M059J (cell line): ENCODE results near the gene CYSLTR1. TPM values are rescaled to one million over a fixed set of nuclear protein-coding genes. Genes with fewer than 3 reads are reported as not detected.
"Not testable (repeated sequence)": the region's sequence is repeated elsewhere in the genome, so short reads cannot be mapped to it uniquely, and the experiment has no call there.

ENCODE experiments used
- DNase-seq: peaks from one replicate; pipeline ENCODE4 v3.0.0-alpha.2; 2012; ENCODE audit warnings: low read depth
- total RNA-seq: library from RNA; depleted of rRNA; stranded (reverse); fragments of >200 nt; shearing (Covaris generic); gene quantifications from 2 replicates; pipeline ENCODE4 v1.2.3, GENCODE V29; 2014; rRNA removed

Gene CYSLTR1, protein sequence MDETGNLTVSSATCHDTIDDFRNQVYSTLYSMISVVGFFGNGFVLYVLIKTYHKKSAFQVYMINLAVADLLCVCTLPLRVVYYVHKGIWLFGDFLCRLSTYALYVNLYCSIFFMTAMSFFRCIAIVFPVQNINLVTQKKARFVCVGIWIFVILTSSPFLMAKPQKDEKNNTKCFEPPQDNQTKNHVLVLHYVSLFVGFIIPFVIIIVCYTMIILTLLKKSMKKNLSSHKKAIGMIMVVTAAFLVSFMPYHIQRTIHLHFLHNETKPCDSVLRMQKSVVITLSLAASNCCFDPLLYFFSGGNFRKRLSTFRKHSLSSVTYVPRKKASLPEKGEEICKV
- total RNA-seq, result 2.7 and 2.8 TPM in 2 replicates

DNA sequence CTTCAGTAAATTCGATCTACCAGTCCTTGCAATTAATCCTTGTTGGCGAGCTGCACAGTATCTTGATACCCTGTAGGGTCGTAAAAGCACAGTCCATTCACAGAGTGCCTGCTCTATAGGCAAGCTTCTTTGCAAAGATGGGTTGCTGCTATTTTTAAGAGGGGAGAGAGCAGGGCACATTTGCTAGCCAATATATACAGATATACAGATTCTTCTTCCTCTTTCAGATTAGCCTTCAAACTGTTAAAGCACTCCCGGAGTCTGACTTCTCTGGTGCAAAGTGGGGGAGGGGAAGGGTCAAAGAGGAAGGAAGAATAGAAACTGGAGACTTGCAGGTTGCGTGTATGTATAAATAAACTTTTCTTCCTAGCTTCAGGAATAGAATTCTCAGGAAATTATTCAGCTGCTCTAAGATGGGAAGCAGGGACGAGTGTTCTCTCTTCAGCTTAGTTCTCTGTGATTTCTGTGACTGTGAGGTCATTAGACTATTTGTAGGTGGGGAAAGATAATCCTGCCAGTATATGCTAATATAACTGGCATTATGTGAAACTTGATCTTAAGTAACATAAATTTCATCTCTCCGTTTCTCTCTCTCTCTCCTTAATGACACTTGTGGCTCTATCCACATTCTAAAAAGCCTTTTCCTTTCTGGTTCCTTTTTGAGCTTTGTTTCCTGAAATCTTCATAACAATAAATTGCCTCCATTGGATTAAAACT, at the start of gene CYSLTR1:
TSS of gene CYSLTR1 (minus strand) at position 242 of the 717 bp plus-strand sequence. CDS start 53,865 bp downstream, outside the sequence.
- DNase-seq, result peak; percentile 17

DNA sequence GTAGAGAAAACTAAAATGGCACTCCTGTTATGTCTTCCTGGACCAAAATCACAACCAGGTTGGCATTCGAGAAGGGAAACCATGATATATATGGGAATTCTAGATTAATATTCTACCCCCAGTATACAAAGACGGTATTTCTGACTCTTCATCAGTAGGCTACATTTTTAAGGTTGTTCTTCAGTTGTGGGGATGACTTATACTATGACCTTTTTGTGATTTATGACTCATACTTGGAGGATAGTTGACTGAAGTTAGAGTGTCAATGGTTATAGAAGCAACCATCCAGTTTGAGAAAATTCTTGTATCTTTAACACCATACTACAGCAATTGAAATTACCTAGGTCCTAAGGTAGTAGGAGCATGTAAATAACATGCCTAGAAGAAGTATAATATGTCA, 49.8 kb upstream of the CYSLTR1 start:
- DNase-seq, result peak; percentile 24

DNA sequence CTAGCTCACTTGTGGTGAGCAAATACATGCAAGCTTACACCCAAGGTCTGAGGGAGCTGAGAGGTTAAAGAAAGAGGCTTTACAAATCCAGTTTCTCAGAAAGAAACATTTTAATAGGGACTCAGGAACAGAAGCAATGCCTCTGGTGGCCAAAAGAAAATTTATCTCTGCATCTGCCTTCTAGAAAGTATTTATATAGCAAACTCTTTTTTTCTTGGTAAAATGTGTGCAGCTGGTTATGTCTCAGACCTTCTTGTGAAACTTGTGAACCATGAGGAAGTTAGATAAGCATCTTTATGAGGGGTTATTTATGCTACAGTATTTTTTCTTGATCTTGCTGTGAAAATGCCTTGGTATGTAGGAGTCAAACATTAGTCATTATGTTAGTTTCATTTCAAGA, 48.5 kb upstream of the CYSLTR1 start:
- DNase-seq, result peak; percentile 86

DNA sequence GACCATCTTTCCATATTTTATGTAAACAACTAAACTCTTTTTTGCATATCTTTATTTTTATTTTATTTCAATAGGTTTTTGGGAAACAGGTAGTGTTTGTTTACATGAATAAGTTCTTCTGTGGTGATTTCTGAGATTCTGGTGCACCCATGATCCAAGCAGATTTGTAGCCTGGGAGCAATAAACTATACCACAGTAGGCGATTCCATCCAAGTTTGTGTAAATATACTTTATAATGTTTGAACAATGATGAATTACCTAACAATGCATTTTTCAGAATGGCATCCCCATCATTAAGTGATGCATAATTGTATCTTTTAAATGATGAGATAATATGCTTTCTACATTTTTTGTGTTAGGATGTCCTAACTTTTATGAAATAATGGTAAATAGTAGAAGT, 39.2 kb upstream of the CYSLTR1 start:
- DNase-seq, result no peak

DNA sequence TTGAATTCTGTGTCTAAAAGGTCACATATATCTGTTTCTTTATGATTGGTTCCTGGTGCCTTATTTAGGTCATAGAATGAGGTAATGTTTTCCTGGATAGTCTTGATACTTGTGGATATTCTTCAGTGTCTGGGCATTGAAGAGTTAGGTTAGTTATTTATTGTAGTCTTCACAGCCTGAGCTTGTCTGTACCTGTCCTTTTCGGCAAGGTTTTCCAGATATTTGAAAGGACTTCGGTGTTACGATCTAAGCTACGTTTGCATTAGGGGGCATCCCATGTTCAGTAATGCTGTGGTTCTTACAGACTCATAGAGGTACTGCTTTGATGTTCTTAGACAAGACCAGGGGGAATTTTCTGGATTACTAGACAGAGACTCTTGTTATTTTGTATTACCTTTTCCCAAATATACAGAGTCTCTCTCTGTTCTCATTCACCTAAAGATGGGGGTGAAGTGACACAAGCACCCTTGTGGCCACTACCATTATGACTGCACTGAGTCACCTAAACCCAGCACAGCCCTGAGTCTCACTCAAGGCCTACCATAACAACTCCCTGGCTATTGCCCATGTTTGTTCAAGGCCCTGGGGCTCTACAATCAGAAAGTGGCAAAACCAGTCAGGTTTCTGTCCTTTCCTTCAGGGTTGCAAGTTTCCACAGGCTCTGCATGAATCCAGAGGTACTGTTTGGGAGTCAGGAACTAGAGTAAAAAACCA, 30.1 kb upstream of the CYSLTR1 start:
- no peak for DNase-seq

DNA sequence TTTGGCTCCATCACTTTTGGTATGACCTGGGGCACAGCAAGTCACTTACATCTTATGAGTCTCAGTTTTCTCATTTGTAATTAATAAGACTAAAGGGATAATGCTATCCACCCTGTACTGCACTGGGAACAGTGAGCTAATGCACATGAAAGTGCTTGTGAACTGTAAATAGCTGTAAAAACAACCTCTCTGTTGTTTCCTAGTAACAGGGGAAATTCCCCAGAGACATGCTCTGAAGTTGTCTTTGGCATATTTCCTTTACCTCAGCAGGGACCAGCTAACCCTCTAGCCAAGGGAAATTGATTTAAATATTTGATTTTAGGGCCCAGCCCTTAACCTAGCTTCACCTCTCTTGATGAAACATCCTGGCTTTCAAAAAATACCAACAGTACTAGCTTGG, 6.1 kb upstream of the CYSLTR1 start:
- peak; percentile 21 for DNase-seq

DNA sequence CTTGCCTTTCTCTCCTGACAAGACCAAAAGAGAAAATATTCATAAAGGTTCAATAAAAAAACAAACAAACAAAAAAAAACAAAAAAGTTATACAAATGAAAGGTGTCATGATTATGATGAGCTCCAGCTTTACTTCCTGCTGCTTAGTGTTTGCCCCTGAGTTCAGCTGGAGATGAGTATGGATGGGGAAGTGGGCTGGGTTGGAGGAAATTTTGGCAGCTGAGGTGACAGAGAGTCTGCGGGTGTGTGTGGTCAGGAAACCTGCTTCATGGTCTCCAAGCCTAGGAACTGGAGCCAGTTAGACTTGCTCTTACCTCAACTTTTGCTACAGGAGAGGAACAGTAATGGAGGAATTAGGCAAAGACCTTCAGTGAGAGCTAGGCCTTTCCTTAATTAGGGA, 4.3 kb upstream of the CYSLTR1 start:
- no peak for DNase-seq

DNA sequence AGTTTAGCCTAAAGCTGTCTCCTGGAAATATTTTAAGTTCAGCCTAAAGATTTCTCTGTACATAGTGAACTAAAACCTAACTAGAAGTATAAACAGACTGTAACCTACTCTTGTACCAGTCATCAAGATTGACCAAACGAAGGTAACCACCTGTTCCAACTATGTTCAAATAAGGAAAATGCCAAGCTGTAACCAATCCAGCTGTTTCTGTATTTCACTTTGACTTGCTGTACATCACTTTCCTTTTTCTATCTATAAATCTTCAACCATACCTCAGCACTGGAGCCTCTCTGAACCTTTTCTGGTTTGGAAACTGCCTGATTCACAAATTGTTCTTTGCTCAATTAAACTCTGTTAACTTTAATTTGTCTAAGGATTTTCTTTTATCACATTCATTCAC, 3.1 kb upstream of the CYSLTR1 start:
- no peak for DNase-seq

DNA sequence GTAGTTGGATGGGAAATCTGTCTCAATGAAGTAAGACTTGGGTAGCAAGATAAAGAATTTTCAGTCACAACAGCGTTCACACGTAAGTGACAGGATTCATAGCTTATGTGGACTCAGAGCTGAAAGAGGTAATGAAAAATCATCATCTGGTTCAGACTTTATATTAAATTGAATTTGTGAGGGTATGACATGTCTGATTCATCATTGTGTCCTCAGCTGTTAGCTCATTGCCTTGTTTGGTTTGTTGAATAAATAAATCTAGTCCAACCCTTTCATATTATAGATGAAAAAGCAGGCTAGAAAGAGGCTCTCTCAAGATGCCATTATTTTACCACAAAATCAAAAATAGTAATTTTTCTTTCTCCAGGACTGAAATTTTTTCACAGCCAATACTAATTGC, 2.7 kb upstream of the CYSLTR1 start:
- DNase-seq, result no peak

DNA sequence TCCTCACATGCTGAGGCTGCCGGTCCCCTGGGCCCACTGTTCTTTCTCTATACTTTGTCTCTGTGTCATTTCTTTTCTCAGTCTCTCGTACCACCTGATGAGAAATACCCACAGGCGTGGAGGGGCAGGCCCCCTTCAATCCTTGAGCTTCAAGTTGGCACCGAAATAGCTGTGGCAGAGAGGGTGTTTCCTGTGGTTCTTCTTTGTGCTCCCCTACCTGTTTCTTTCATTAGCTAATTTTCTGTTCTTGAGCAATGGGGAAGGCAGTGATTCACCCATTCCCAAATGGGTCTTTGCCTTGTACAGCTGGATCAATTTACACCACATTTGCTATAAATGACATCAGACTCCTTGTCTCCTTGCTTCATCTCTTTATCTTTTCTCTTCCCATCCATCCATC, 2.1 kb upstream of the CYSLTR1 start:
- DNase-seq, result no peak

DNA sequence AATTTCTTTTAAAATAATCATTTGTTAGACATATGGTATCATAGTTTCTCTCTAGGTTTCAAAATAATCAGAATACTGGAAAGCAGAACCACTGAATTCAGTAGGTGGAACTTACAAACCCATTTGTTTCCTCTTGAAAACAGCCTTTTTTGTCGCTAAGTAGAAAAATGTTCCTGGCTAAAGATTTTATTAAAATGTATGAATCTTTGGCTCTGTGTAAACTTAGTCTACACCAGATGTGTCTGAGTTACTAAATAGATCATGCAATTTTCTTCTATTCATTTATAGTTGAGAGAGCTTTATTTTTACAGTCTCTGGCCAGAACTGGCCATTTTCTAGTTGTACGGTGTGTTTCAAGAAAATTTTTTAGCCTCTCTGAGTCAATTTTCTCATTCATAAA, 1.0 kb downstream of the CYSLTR1 start:
- no peak for DNase-seq

DNA sequence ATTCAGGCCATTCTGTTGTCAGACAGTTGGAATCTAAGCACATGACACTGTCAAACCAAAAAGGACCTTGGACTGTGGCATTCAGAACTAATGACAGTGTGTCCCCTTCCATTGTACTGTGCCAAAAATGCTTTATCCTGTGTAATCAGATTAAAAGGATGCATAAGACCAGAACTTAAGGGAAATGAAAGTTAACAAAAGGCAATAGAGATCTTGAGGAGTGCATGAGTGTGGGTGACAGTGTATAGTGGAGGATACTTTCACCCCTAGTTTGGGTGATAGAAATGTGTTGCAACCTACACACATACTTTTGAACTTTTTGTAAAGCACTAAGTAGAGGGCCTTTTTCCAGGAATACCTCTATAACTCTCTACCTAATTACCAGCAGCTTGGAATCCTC, 4.5 kb downstream of the CYSLTR1 start:
- DNase-seq, result no peak

DNA sequence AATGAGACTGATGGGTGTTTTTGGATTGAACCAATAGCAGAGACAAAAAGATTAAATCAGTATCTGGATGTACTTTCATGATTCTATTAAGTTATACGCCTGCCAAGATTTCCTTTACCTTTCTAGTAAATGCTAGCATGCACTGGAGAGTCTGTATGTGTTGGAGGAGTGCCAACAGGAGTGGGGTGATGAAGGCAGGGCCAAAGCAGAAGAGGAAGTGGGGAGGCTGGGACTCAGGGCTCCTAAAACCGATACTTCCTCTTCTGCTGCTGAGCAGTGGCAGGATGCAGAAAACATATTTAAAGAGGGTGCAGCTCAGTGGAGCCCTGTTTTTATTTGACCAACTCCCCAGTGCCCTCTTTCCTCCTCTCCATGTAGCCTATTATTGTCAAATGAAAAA, 5.6 kb downstream of the CYSLTR1 start:
- DNase-seq, result peak; percentile 32

DNA sequence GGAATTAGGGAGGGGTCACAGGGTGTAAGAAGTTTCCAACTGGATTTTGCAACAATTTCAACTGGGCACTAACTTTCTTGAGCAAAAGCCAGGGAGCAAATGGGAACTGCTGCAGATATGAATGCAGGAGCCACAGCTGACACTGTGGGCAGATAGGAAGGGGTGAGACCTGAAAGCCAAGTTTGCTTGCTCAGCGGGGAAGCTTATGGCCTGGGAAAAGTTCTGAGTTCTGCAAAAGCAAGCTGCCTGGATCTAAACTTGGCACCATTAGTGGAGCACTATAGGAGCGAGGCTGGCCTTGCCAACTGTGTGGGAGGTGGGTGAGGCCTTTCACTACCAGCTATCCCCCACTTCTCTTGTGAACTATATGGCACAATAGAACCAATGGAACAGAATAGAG, 11.1 kb downstream of the CYSLTR1 start:
- DNase-seq, result no peak

DNA sequence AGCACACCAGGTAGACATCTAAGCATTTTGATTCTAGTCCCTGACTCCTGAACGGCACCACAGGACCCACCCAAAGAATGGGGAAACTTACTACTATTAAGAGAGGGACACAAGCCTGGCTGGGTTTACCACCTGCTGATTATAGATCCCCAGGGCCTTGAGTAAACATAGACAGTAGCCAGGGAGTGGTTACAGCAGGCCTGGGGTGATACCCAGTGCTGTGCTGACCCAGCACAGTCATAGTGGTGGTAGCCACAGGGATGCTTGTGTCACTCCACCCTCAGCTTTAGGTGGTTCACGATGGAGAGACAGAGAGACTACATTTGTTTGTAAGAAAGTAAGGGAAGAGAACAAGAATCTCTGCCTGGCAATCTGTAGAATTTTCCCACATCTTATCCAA, 11.7 kb downstream of the CYSLTR1 start:
- DNase-seq, result peak; percentile 18

DNA sequence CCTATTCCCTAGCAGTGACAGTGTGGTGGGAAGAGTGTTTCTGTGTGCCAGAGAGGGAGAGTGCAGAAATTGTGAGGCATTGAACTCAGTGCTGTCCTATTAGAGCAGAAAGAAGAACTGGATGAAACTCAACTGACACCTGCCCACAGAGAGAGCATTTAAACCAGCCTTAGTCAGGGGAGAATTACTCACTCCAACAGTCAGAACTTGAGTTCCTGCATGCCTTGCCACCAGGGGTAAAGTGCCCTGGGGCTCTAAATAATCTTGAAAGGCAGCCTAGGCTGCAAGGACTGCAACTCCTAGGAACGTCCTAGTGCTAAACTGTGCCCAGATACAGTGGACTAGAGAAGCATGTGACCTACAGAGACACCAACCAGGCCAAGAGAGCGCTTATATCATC, 12.8 kb downstream of the CYSLTR1 start:
- DNase-seq, result peak; percentile 79

DNA sequence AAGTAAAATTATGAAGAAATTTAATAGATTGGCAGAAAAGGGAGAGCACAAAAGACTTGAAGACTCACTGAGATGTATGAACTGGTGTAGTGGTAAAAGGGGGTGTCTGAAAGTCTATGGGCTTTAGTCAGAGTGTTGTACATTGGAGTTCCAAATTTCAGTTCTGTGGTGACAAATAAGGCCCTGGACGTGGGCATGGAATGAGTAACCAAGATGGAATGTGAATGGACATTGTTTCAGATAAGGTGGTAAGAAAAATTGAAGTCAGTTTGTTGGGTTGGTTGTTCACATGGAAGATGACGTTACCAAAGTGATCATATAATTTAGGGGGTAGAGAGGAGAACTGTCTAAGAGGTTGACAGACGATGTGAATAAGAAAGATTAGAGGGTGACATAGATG, 13.9 kb downstream of the CYSLTR1 start:
- DNase-seq, result peak; percentile 65

DNA sequence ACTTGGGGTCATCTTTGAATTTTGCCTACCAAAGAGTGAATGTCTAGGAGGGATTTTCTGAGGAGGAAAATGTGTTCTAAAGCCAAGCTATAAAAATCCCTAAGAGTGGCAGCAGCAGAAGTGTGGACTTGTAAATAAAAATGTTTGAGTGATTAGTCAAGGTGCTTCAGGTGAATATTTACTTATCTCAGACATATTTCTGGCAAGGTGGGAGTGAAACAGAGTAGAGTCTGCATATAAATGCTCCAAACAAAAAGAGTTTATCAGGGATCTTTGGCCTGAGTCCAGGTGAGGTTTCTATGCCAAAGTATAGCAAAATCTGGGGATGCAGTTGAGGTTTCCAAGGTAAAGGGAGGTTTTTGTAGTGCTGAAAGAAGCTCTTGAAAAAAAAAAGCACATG, 19.7 kb downstream of the CYSLTR1 start:
- DNase-seq, result no peak

DNA sequence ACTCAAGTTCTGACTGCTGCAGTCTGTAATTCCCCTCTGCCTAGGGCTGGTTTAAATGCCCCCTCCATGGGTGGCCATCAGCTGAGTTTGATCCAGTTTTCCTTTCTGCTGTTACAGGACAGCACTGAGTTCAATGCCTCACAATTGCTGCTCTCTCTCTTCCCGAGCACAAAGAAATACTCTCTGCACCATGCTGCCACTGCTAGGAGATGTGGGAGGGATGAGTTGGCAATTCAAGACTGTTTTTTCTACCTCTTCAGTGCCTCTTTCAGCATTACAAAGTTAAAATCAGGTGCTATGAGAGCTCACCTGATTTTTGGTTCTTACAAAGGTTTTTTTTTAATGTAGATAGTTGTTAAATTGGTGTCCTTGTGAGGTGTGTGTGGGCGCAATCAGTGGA, 24.3 kb downstream of the CYSLTR1 start:
- no peak for DNase-seq

DNA sequence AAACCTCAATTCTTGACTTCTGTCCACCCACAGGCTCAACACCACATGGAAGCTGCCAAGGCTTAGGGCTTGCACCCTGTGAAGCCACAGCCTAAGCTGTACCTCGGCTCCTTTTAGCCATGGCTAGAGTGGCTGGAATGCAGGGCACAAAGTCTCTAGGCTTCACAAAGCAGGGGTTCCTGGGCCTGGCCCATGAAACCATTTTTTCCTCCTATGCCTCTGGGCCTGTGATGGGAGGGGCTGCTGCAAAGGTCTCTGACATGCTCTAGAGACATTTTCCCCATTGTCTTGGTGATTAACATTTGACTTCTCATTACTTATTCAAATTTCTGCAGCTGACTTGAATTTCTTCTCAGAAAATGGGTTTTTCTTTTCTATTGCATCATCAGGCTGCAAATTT, 26.5 kb downstream of the CYSLTR1 start:
- DNase-seq, result not testable (repeated sequence)

DNA sequence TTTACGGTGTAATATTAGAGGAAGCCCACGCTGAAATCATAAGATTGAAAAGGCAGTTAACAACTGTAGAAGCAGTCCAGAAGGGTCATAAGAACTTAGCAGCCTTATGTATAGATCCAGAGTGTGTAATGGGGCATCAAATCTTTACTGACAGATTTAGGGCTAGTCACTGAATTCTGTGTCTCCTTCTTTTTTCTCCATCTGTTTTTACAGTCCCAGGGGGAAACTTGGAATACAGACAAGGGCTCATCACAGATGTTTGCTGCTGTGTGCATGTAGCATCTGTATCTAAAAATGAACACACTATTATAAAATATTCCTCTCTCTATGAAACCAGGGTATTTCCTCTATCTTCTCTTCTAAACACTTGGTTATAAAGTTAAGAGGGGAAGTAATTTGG, 43.9 kb downstream of the CYSLTR1 start:
- no peak for DNase-seq

DNA sequence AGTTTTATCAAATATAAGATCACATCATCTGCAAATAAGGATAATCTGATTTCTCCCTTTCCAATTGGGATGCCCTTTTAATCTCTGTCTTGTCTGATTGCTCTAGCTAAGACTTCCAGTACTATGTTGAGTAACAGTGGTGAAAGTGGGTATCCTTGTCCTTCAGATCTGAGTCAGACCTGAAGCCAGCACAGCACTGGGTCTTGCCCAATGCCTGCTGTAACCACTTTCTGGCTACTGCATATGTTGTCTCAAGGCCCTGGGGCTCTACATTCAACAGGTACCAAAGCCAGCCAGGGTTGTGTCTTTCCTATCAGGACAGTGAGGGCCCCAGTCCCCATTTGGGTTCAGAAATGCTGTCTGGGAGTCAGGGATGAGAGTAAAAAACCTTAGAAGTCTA, 90.3 kb downstream of the CYSLTR1 start:
- DNase-seq, result peak; percentile 14

DNA sequence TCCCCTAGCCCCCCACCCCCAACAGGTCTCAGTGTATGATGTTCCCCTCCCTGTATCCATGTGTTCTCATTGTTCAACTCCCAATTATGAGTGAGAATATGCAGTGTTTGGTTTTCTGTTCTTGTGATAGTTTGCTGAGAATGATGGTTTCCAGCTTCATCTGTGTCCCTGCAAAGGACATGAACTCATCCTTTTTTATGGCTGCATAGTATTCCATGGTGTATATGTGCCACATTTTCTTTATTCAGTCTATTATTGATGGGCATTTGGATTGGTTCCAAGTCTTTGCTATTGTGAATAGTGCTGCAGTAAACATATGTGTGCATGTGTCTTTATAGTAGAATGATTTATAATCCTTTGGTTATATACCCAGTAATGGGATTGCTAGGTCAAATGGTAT, 101.4 kb downstream of the CYSLTR1 start:
- not testable (repeated sequence) for DNase-seq
